GM13977 (cell line): Measurements from ENCODE around the gene CSNK1D.
A peak's percentile ranks its signal among the peaks of the same experiment; 100 is the strongest.

Source experiments
- DNase-seq: peaks from one replicate; pipeline ENCODE4 v3.0.0; 2012; ENCODE audit warnings: low spot score
- CTCF ChIP-seq: IDR thresholded peaks from 2 replicates; pipeline ENCODE4 v1.5.1; 2012; ENCODE audit warnings: mild to moderate bottlenecking, control low read depth; ENCODE audit not compliant: insufficient read depth; ENCODE audit errors: extremely low read depth, missing control alignments
- in situ Hi-C: fragments of 300-500 bp; cut with MboI; formaldehyde crosslinking; loops from one replicate; pipeline ENCODE4 v1.12.0; 2022; ENCODE audit warnings: low sequenced_read_pairs, low pct_unique_long_range_greater_than_20kb, mixed read lengths, inconsistent platforms; ENCODE audit not compliant: unreplicated experiment

CSNK1D gene

GRCh38 chr17:82309656-82310570 lies 36.4 kb upstream of the CSNK1D start:
- no peak for TF ChIP-seq CTCF
- in situ Hi-C loops = no loop called here
- no peak for DNase-seq

GRCh38 chr17:82305727-82306300 lies 32.3 kb upstream of the CSNK1D start:
- TF ChIP-seq CTCF = no peak
- in situ Hi-C loops = no loop called here
- peak; percentile 18 for DNase-seq

DNA sequence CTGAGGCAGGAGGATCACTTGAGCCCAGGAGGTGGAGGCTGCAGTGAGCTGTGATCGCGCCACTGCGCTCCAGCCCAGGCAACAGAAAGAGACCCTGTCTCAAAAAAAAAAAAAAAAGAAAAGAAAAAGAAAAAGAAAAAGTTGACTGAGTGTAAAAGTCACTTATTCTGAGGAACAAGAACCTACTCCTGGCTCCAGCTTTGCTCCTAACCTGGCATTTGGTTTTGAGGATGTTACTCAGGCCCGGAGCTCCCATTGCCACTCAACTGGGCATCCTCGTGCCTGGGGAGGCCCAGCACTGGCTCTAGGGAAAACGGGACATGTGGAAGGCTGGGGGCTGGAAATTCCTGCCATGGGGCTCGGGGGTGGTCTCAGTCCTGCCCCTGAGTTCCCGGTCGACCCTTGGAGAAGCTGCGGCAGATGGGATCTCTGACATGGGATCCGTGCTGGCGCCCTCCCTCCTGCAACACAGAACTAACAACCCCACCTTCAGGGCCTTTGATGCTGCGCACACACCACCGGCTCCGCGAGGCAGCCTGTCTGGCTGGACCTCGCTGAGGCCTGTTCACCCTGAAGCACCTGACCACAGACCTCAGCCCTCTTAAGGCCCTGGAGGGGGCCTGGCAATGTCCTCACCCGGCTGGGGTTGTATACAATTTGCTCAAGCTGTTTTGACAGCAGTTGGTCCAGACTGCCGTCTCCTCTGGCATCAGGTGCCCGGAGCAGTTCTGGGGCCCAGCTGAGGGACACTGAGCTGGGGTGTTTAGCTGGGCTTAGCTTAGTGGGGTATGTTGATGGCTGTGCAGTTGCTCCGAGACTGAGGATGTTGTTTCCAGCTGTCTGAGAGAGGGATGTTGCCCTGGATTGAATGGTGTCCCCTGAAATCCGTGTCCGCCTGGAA lies 31.6 kb upstream of the CSNK1D start:
- no peak for TF ChIP-seq CTCF
- in situ Hi-C loops = no loop called here
- DNase-seq = peak; percentile 28

GRCh38 chr17:82303944-82304808 lies 30.7 kb upstream of the CSNK1D start:
- DNase-seq = peak; percentile 24
- TF ChIP-seq CTCF = no peak
- in situ Hi-C loops = no loop called here

GRCh38 chr17:82302991-82303943 lies 29.8 kb upstream of the CSNK1D start:
- DNase-seq = no peak
- in situ Hi-C loops = no loop called here
- TF ChIP-seq CTCF = no peak
